Adrenal gland (tissue), 5 donors: ENCODE data around the gene NDUFAF8.

Source experiments
- POLR2A ChIP-seq, 2 donors: fragments of 450-650 bp; IDR thresholded peaks; one replicate each; pipeline ENCODE4 v1.6.1; 2017; ENCODE audit warnings: antibody characterized with exemption in 2 of 2, mild to moderate bottlenecking in 2 of 2, moderate library complexity in 1 of 2
- TF ChIP-seq, protein P1 (sequence below), 6 experiments: fragments of 450-650 bp in 4 of 6; fragments of 200-600 bp in 2 of 6; sonication (generic) in 1 of 6; IDR thresholded peaks; 1 replicate in 5 of 6; 2 replicates in 1 of 6; pipeline versions ENCODE4 v1.5.1 to v1.8.0; 2016 to 2021; ENCODE audit warnings: antibody characterized with exemption in 6 of 6, mild to moderate bottlenecking in 2 of 6, moderate library complexity in 1 of 6
- donor health status: DM: no; HTN: no; CAD: no.

DNA sequence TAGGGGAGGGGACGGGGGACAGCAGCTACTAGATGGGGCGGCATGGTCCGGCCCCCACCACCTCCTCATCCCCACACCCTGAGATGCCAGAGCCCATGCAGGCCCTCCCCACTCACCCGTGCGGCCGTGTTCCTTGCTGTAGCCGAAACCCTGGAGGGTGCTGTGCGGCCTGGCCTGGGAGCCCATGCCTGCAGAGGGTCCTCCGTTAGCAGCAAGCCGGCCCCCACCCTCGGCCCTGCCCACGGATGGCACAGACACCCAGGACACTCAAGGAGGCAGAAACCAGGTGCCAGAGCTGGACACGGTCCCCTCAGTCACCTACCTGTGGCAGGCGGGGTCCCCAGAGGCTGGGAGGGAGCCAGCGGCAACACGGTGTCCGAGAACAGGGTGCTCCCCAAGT is 5.8 kb upstream of the NDUFAF8 start:
- TF ChIP-seq, protein P1, sequence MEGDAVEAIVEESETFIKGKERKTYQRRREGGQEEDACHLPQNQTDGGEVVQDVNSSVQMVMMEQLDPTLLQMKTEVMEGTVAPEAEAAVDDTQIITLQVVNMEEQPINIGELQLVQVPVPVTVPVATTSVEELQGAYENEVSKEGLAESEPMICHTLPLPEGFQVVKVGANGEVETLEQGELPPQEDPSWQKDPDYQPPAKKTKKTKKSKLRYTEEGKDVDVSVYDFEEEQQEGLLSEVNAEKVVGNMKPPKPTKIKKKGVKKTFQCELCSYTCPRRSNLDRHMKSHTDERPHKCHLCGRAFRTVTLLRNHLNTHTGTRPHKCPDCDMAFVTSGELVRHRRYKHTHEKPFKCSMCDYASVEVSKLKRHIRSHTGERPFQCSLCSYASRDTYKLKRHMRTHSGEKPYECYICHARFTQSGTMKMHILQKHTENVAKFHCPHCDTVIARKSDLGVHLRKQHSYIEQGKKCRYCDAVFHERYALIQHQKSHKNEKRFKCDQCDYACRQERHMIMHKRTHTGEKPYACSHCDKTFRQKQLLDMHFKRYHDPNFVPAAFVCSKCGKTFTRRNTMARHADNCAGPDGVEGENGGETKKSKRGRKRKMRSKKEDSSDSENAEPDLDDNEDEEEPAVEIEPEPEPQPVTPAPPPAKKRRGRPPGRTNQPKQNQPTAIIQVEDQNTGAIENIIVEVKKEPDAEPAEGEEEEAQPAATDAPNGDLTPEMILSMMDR (IDR thresholded peaks at IDR 0.05), result no peak
- TF ChIP-seq POLR2A (IDR thresholded peaks at IDR 0.05), result no peak
